ENCODE results near the gene BZW2. TPM values are rescaled to one million over a fixed set of nuclear protein-coding genes. Genes with fewer than 3 reads are reported as not detected.

Gene BZW2
- total RNA-seq, 1 donor from 2014 or later: 84.9 TPM

DNA sequence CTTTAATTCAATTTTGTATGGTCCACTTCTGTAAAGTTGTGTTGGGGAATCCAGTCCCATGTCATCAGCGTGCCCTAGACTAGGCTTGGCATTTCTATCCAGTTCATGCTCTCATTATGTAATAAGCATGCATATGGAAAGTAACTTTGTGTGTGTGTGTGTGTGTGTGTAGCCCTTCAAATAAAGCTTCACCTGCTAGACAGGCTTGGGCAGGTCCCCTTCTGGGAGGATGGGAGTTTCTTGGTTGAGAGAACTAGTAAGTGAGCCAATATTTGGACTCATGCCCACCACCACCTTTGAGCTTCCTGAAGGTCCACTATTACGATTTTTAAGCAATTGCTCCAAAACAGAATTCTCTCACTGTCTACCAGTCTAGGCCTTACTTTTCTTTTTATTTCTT lies 6.9 kb downstream of the BZW2 start:
- Histone ChIP-seq H3K79me2 (ENCODE audit: insufficient read depth, low read length) (peaks cover 100% of the 10 kb centered on the region), H3K4me1 (ENCODE audit: insufficient read depth, low read length) (peaks cover 18% of the 10 kb centered on the region), H3K4me3 (ENCODE audit: insufficient read depth, low read depth, low read length) (no peak overlapping the region), H3K9ac (ENCODE audit: low read length) (no peak overlapping the region), H3K27me3 (ENCODE audit: insufficient read depth, low read length) (no peaks in the 10 kb centered on the region), H4K20me1 (ENCODE audit: insufficient read depth, low read length) (peaks cover 62% of the 10 kb centered on the region), H3K36me3 (ENCODE audit: insufficient read depth, low read length) (no peaks in the 10 kb centered on the region), H3K27ac (ENCODE audit: low read depth, low read length) (no peak overlapping the region), H3K9me3 (ENCODE audit: insufficient read depth, low read depth, low read length) (no peaks in the 10 kb centered on the region), H2AFZ (ENCODE audit: low read depth, low read length) (no peak overlapping the region), H3K4me2 (ENCODE audit: low read length) (no peak overlapping the region)
- H3K4me3 Mint-ChIP-seq (ENCODE audit: unreplicated experiment): no peak overlapping the region
- H3K27me3 Mint-ChIP-seq (ENCODE audit: low read depth, unreplicated experiment): no peaks in the 10 kb centered on the region
- FAIRE-seq (no peak), DNase-seq (ENCODE audit: low read depth) (no peak)
- H3K36me3 Mint-ChIP-seq (ENCODE audit: low read depth, unreplicated experiment): peaks cover 4% of the 10 kb centered on the region
- no peak for TF ChIP-seq EZH2 (IDR thresholded peaks at IDR 0.05; ENCODE audit: insufficient read depth, low read length)
- TF ChIP-seq, protein P1, sequence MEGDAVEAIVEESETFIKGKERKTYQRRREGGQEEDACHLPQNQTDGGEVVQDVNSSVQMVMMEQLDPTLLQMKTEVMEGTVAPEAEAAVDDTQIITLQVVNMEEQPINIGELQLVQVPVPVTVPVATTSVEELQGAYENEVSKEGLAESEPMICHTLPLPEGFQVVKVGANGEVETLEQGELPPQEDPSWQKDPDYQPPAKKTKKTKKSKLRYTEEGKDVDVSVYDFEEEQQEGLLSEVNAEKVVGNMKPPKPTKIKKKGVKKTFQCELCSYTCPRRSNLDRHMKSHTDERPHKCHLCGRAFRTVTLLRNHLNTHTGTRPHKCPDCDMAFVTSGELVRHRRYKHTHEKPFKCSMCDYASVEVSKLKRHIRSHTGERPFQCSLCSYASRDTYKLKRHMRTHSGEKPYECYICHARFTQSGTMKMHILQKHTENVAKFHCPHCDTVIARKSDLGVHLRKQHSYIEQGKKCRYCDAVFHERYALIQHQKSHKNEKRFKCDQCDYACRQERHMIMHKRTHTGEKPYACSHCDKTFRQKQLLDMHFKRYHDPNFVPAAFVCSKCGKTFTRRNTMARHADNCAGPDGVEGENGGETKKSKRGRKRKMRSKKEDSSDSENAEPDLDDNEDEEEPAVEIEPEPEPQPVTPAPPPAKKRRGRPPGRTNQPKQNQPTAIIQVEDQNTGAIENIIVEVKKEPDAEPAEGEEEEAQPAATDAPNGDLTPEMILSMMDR (IDR thresholded peaks at IDR 0.05; ENCODE audit: insufficient read depth, low read depth, low read length): no peak
- H3K9me3 Mint-ChIP-seq (ENCODE audit: unreplicated experiment): no peaks in the 10 kb centered on the region
- peaks cover 35% of the 10 kb centered on the region for H3K4me1 Mint-ChIP-seq (ENCODE audit: low read depth, unreplicated experiment)
- no peak overlapping the region for H3K27ac Mint-ChIP-seq (ENCODE audit: unreplicated experiment)

DNA sequence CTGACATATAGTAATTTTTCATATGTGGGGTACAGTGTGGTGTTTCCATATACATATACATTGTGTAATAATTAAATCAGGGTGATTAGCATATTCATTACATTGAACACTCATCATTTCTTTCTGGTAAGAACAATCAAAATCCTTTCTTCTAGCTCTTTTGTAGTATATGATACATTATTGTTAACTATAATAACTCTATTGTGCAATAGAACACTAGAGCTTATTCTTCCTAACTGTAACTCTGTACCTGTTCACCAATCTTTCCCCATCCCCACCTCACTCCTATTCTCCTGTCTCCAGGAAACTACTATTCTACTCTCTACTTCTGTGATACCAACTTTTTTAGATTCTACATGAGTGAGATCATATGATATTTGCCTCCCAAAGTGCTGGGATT lies 9.4 kb downstream of the BZW2 start:
- no peaks in the 10 kb centered on the region for H3K9me3 Mint-ChIP-seq (ENCODE audit: unreplicated experiment)
- Histone ChIP-seq H3K4me2 (ENCODE audit: low read length) (no peak overlapping the region), H2AFZ (ENCODE audit: low read depth, low read length) (no peak overlapping the region), H3K27me3 (ENCODE audit: insufficient read depth, low read length) (no peaks in the 10 kb centered on the region), H3K27ac (ENCODE audit: low read depth, low read length) (no peak overlapping the region), H3K9me3 (ENCODE audit: insufficient read depth, low read depth, low read length) (no peaks in the 10 kb centered on the region), H3K4me1 (ENCODE audit: insufficient read depth, low read length) (peaks cover 7% of the 10 kb centered on the region), H3K4me3 (ENCODE audit: insufficient read depth, low read depth, low read length) (no peak overlapping the region), H3K9ac (ENCODE audit: low read length) (no peak overlapping the region), H3K79me2 (ENCODE audit: insufficient read depth, low read length) (peaks cover 99% of the 10 kb centered on the region), H3K36me3 (ENCODE audit: insufficient read depth, low read length) (no peaks in the 10 kb centered on the region), H4K20me1 (ENCODE audit: insufficient read depth, low read length) (peaks cover 48% of the 10 kb centered on the region)
- H3K4me1 Mint-ChIP-seq (ENCODE audit: low read depth, unreplicated experiment): peaks cover 26% of the 10 kb centered on the region
- peaks cover 2% of the 10 kb centered on the region for H3K36me3 Mint-ChIP-seq (ENCODE audit: low read depth, unreplicated experiment)
- H3K4me3 Mint-ChIP-seq (ENCODE audit: unreplicated experiment): no peak overlapping the region
- H3K27ac Mint-ChIP-seq (ENCODE audit: unreplicated experiment): no peak overlapping the region
- H3K27me3 Mint-ChIP-seq (ENCODE audit: low read depth, unreplicated experiment): no peaks in the 10 kb centered on the region
- no peak for FAIRE-seq
- no peak for TF ChIP-seq EZH2 (IDR thresholded peaks at IDR 0.05; ENCODE audit: insufficient read depth, low read length)
- DNase-seq (ENCODE audit: low read depth): no peak

DNA sequence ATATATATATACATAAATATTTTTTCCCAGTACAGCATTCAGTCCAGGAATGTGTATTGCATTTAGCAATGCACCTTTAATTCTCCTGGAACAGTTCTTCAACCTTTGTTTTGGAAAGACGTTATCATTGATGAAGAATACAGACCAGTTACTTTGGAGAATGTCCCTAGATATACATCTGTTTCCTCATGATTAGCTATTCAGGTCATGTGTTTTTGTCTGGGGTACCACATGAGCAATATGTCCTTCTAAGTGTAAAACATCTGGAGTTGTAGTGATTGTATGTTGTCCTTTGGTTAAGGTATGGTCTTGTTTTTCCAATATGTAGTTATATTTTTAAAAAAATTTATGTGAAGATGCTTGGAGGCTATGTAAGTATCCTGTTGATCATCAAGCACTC lies 10.2 kb downstream of the BZW2 start:
- Histone ChIP-seq H4K20me1 (ENCODE audit: insufficient read depth, low read length) (peaks cover 54% of the 10 kb centered on the region), H3K27ac (ENCODE audit: low read depth, low read length) (no peak overlapping the region), H3K4me2 (ENCODE audit: low read length) (no peak overlapping the region), H3K9me3 (ENCODE audit: insufficient read depth, low read depth, low read length) (no peaks in the 10 kb centered on the region), H3K4me3 (ENCODE audit: insufficient read depth, low read depth, low read length) (no peak overlapping the region), H3K4me1 (ENCODE audit: insufficient read depth, low read length) (peaks cover 13% of the 10 kb centered on the region), H3K79me2 (ENCODE audit: insufficient read depth, low read length) (peaks cover 99% of the 10 kb centered on the region), H3K27me3 (ENCODE audit: insufficient read depth, low read length) (no peaks in the 10 kb centered on the region), H3K36me3 (ENCODE audit: insufficient read depth, low read length) (no peaks in the 10 kb centered on the region), H3K9ac (ENCODE audit: low read length) (no peak overlapping the region), H2AFZ (ENCODE audit: low read depth, low read length) (no peak overlapping the region)
- no peak overlapping the region for H3K4me3 Mint-ChIP-seq (ENCODE audit: unreplicated experiment)
- peaks cover 28% of the 10 kb centered on the region for H3K4me1 Mint-ChIP-seq (ENCODE audit: low read depth, unreplicated experiment)
- H3K9me3 Mint-ChIP-seq (ENCODE audit: unreplicated experiment): no peaks in the 10 kb centered on the region
- no peak for FAIRE-seq
- no peak for DNase-seq (ENCODE audit: low read depth)
- no peaks in the 10 kb centered on the region for H3K27me3 Mint-ChIP-seq (ENCODE audit: low read depth, unreplicated experiment)
- TF ChIP-seq, protein P1 (IDR thresholded peaks at IDR 0.05; ENCODE audit: insufficient read depth, low read depth, low read length): no peak
- no peak for TF ChIP-seq EZH2 (IDR thresholded peaks at IDR 0.05; ENCODE audit: insufficient read depth, low read length)
- no peak overlapping the region for H3K27ac Mint-ChIP-seq (ENCODE audit: unreplicated experiment)
- peaks cover 2% of the 10 kb centered on the region for H3K36me3 Mint-ChIP-seq (ENCODE audit: low read depth, unreplicated experiment)
